IPS-20b (cell line): ENCODE data around the gene UBC.
A peak's percentile ranks its signal among the peaks of the same experiment; 100 is the strongest.

Experiments
- H3K27ac ChIP-seq: one replicate; pipeline ENCODE4 v1.5.1; 2013; ENCODE audit warnings: low read length
- H3K27me3 ChIP-seq: 2 replicates; pipeline ENCODE4 v1.6.1; 2013; ENCODE audit warnings: mild to moderate bottlenecking, low read length, inconsistent platforms; ENCODE audit not compliant: insufficient read depth
- H3K36me3 ChIP-seq: 2 replicates; pipeline ENCODE4 v1.6.1; 2013; ENCODE audit warnings: low read depth, mild to moderate bottlenecking, inconsistent platforms, low read length, moderate library complexity; ENCODE audit not compliant: insufficient read depth
- H3K4me1 ChIP-seq: 2 replicates; pipeline ENCODE4 v1.6.1; 2013; ENCODE audit warnings: mild to moderate bottlenecking, control low read depth, inconsistent platforms, low read length, moderate library complexity; ENCODE audit not compliant: insufficient read depth
- H3K4me3 ChIP-seq: 2 replicates; pipeline ENCODE4 v1.5.1; 2013; ENCODE audit warnings: mild to moderate bottlenecking, low read length, inconsistent platforms
- H3K9ac ChIP-seq: 2 replicates; pipeline ENCODE4 v1.6.1; 2013; ENCODE audit warnings: low read depth, mild to moderate bottlenecking, inconsistent platforms, low read length, moderate library complexity
- H3K9me3 ChIP-seq: 2 replicates; pipeline ENCODE4 v1.6.1; 2013; ENCODE audit warnings: mild to moderate bottlenecking, low read depth, low read length, inconsistent platforms; ENCODE audit not compliant: insufficient read depth

UBC gene

GRCh38 chr12:124914392-124915238 lies at the start of gene UBC:
TSS of gene UBC (minus strand) at chr12:124914650. CDS start at chr12:124913771, 879 bp downstream.
- H3K27me3 ChIP-seq: no peaks in the 10 kb centered on the region
- peaks cover 27% of the 10 kb centered on the region for H3K4me1 ChIP-seq
- H3K4me3 ChIP-seq: peak within 1 kb of the TSS; percentile 99
- H3K9me3 ChIP-seq: no peaks in the 10 kb centered on the region
- H3K9ac ChIP-seq: peak within 1 kb of the TSS; percentile 96
- peaks cover 42% of the 10 kb centered on the region for H3K36me3 ChIP-seq
- H3K27ac ChIP-seq: peak within 1 kb of the TSS; percentile 98

DNA sequence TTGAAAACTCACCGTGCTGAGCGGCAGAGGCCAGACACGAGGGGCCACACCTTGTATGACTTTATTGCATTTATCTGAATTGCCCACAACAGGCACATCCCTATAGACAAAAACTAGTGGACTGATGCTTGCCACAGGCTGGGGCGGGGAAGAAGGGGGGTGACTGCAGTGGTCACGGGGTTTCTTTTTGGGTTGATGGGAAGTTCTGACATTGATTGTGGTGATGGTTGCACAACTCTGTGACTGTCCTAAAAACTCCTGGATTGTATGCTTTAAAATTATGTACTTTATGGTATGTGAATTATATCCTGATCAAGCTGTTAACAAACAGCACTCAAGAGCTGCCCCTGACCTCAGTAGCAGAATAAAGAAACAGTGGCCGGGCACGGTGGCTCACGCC lies 48.8 kb upstream of the UBC start:
- Histone ChIP-seq H3K36me3 (peaks cover 89% of the 10 kb centered on the region), H3K27me3 (no peaks in the 10 kb centered on the region), H3K9me3 (no peaks in the 10 kb centered on the region), H3K4me1 (no peaks in the 10 kb centered on the region), H3K9ac (no peak overlapping the region), H3K27ac (no peak overlapping the region), H3K4me3 (no peak overlapping the region)

- peaks cover 89% of the 10 kb centered on the region for H3K36me3 ChIP-seq
- no peak overlapping the region for H3K27ac ChIP-seq
- no peak overlapping the region for H3K4me3 ChIP-seq
- no peaks in the 10 kb centered on the region for H3K9me3 ChIP-seq
- H3K27me3 ChIP-seq: no peaks in the 10 kb centered on the region
- H3K9ac ChIP-seq: no peak overlapping the region
- H3K4me1 ChIP-seq: no peaks in the 10 kb centered on the region
Observed at GRCh38 chr12:124961055-124961454, 46.6 kb upstream of the UBC start.

- no peak overlapping the region for H3K4me3 ChIP-seq
- no peaks in the 10 kb centered on the region for H3K9me3 ChIP-seq
- no peaks in the 10 kb centered on the region for H3K27me3 ChIP-seq
- peaks cover 89% of the 10 kb centered on the region for H3K36me3 ChIP-seq
- H3K4me1 ChIP-seq: no peaks in the 10 kb centered on the region
- no peak overlapping the region for H3K9ac ChIP-seq
- H3K27ac ChIP-seq: no peak overlapping the region
Observed at GRCh38 chr12:124956571-124956970, 42.1 kb upstream of the UBC start.

DNA sequence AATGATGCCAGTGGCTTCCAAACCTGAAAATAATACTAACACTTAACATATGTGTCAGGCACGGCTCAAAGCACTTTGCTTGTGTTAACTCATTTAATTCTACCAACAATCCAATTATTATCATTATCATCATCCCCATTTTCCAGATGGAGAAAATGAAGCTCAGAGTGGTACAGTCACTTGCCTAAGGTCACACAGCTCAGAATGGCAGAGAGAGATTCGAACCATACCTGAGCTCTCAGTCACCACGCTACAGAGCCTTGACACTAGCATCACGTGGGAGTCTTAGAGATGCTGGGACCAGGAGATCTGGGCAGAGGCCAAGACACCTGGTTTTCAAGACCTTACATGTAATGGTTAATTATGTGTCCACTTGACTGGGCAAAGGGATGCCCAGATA lies 40.3 kb upstream of the UBC start:
- Histone ChIP-seq H3K9me3 (no peaks in the 10 kb centered on the region), H3K4me1 (no peaks in the 10 kb centered on the region), H3K4me3 (no peak overlapping the region), H3K36me3 (peaks cover 91% of the 10 kb centered on the region), H3K27ac (no peak overlapping the region), H3K9ac (no peak overlapping the region), H3K27me3 (no peaks in the 10 kb centered on the region)

DNA sequence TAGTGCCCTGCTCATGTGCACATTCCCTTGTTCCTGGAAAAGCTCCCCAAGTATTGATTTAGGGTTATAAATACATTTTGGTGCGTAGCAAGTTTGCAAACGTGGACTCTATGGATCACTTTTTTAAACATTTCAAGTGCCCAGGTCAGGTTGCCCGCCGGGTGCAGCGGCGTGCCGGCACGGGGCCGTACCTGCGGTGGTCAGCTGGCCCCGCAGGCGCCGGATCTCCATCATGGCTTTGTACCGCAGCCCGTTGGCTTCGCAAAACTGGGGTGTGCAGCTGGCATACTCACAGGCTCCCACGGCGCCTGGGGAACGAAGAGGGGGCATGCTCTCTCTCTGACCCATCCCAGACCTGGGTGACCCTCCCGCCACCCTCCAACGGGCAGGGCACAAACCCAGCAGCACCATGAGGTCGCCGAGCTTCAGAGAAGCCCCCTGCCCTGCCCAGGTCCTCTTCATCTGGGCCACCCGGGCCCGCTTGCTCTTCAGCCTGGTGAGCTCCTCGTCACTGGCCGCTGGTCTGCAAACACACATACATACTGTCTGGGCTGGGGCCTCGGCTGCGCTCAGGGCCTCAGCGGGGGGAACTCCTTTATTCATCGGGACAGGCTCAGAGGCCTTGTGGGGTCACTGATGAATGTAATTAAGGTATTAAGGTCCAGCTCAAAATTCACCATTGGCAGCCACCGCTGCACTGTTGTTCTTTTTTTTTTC lies 39.4 kb upstream of the UBC start:
- H3K27ac ChIP-seq: no peak overlapping the region
- no peaks in the 10 kb centered on the region for H3K9me3 ChIP-seq
- peaks cover 91% of the 10 kb centered on the region for H3K36me3 ChIP-seq
- no peaks in the 10 kb centered on the region for H3K27me3 ChIP-seq
- H3K9ac ChIP-seq: no peak overlapping the region
- H3K4me1 ChIP-seq: no peaks in the 10 kb centered on the region
- no peak overlapping the region for H3K4me3 ChIP-seq

DNA sequence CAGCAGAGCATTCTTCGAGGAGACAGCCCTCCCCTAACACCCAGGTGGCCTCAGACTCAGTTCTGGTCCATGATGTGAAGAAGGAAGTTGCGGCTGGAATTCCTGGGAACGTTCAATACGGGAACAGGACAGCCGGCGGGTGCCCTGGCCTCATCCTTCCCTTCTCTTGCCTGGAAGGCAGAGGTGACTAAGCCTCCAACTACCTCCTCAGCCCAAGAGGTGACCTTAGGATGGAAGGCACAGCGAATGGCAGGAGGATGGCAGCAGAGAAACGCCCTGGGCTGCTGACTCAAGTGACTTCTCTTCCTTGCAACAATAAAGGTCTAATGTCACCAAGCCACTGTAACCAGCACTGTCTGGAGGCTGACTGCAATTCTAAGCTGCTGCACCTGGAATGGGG lies 38.4 kb upstream of the UBC start:
- no peaks in the 10 kb centered on the region for H3K27me3 ChIP-seq
- H3K27ac ChIP-seq: no peak overlapping the region
- H3K36me3 ChIP-seq: peaks cover 85% of the 10 kb centered on the region
- no peak overlapping the region for H3K9ac ChIP-seq
- no peak overlapping the region for H3K4me3 ChIP-seq
- no peaks in the 10 kb centered on the region for H3K4me1 ChIP-seq
- no peaks in the 10 kb centered on the region for H3K9me3 ChIP-seq

GRCh38 chr12:124952295-124952694 lies 37.8 kb upstream of the UBC start:
- H3K36me3 ChIP-seq: peaks cover 85% of the 10 kb centered on the region
- H3K4me3 ChIP-seq: no peak overlapping the region
- H3K9ac ChIP-seq: no peak overlapping the region
- no peaks in the 10 kb centered on the region for H3K9me3 ChIP-seq
- no peak overlapping the region for H3K27ac ChIP-seq
- no peaks in the 10 kb centered on the region for H3K4me1 ChIP-seq
- H3K27me3 ChIP-seq: no peaks in the 10 kb centered on the region

DNA sequence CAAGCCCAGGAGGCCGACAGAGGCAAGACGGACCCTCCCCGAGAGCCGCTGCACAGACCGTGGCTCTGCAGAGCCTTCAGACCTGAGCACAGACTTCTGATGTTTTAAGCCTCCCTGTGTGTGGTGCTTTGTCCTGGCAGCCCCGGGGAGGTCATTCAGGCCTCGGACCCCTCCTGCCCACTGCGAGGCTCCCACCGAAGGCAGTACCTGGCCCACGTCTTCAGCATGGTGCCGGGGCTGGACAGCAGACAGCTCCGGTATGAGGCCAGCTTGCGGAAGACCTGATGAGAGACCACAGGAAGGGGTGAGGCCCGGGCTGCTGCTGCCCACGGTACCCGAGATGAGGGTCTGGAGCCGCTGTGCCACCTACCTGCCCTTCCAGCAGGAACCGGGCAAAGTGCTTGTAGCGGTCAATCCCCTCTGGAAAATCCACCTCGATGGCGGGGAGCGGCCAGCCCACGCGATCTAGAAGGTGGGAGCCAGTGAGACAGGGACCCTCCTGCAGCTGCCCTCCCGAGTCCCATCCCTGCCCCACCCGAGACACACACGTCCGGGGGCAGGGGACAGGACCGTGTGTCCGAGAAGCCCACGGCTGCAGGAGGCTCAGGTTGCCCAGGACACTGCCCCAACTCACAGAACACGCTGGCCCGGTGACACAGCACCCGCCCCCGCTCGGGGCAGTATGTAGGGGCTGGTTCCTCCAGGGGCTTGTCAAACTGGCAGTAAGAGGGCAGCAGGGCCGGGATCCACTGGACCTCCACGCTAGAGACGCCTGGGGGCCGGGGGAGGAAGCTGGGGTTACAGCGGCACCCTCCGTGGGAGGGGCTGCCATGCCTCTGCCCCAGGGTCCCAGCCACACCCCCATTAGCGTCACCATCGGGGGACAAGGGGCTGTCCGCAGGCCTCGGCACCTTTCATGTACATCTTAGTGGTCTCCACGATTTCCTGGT lies 35.6 kb upstream of the UBC start:
- Histone ChIP-seq H3K4me3 (no peak overlapping the region), H3K9me3 (no peaks in the 10 kb centered on the region), H3K27ac (no peak overlapping the region), H3K9ac (no peak overlapping the region), H3K27me3 (no peaks in the 10 kb centered on the region), H3K4me1 (no peaks in the 10 kb centered on the region), H3K36me3 (peaks cover 67% of the 10 kb centered on the region)

- H3K9me3 ChIP-seq: no peaks in the 10 kb centered on the region
- H3K27ac ChIP-seq: no peak overlapping the region
- peaks cover 57% of the 10 kb centered on the region for H3K36me3 ChIP-seq
- no peaks in the 10 kb centered on the region for H3K27me3 ChIP-seq
- H3K4me3 ChIP-seq: no peak overlapping the region
- H3K9ac ChIP-seq: no peak overlapping the region
- H3K4me1 ChIP-seq: no peaks in the 10 kb centered on the region
Observed at GRCh38 chr12:124949066-124949465, 34.6 kb upstream of the UBC start.

DNA sequence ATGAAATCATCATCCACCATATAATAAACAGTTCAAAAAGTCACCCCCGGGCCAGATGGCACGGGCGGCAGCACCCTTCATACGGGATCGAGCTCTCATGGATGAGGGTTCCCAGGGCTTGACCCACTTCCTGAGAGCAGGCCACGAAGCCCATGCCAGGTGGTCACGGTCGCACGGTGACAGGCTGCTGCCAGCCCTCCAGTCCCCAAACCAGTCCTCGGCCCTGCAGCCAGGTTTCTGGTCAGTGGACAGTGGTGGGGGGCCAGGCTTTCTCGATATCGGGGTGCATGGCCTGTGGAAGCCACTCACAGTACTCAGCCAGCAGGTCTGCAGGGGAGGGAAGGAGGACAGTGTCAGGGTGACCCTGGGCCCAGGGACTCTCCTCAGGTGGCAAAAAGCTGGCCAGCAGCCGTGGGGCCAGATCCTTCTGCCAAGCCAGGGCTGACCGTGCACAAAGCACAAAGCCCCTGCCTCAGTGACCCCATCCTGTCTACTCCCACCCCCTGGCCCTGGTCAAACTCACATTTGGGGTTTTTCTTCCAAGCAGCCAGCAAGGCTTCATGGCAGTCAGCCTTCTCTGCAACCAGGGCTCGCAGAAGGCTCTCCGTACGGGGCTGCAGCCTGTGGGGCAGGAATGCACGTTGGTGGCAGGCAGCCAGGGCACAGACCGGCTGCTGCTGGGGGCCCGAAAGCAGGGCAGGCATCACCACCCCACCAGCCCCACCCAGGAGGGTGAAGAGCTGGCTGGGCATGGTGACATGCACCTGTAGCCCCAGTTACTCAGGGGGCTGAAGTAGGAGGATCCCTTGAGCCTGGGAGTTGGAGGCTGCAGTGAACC lies 33.3 kb upstream of the UBC start:
- peaks cover 51% of the 10 kb centered on the region for H3K36me3 ChIP-seq
- H3K9me3 ChIP-seq: no peaks in the 10 kb centered on the region
- H3K9ac ChIP-seq: no peak overlapping the region
- no peaks in the 10 kb centered on the region for H3K4me1 ChIP-seq
- no peak overlapping the region for H3K27ac ChIP-seq
- H3K4me3 ChIP-seq: no peak overlapping the region
- no peaks in the 10 kb centered on the region for H3K27me3 ChIP-seq
